Neural cell (in vitro differentiated cells): Measurements from ENCODE around the gene NPLOC4.

Experiments
- EP300 ChIP-seq: fragments of 450-650 bp; conservative IDR thresholded peaks from 2 replicates; pipeline ENCODE4 v1.6.1; 2014; ENCODE audit warnings: antibody characterized with exemption, mild to moderate bottlenecking, moderate library complexity; ENCODE audit not compliant: poor library complexity, severe bottlenecking
- EZH2 ChIP-seq: fragments of 200-600, 300-800 bp; shearing (Covaris generic), sonication (generic); IDR thresholded peaks from 2 replicates; pipeline ENCODE4 v1.6.1; 2014; ENCODE audit warnings: antibody characterized with exemption, low read length, borderline replicate concordance, mild to moderate bottlenecking; ENCODE audit not compliant: insufficient read depth, poor library complexity, severe bottlenecking
- MXI1 ChIP-seq: fragments of 450-650 bp; conservative IDR thresholded peaks from 2 replicates; pipeline ENCODE4 v1.6.1; 2014; ENCODE audit warnings: antibody characterized with exemption, mild to moderate bottlenecking; ENCODE audit not compliant: poor library complexity, severe bottlenecking
- POLR2AphosphoS5 ChIP-seq: IDR thresholded peaks from 2 replicates; pipeline ENCODE4 v1.6.1; 2012
- RAD21 ChIP-seq: fragments of 450-650 bp; conservative IDR thresholded peaks from 2 replicates; pipeline ENCODE4 v1.6.1; 2014; ENCODE audit warnings: antibody characterized with exemption, mild to moderate bottlenecking, moderate library complexity
- TAF1 ChIP-seq: IDR thresholded peaks from 2 replicates; pipeline ENCODE4 v1.6.1; 2012; ENCODE audit warnings: low read depth
- TF ChIP-seq, protein P1 (sequence below): fragments of 450-650 bp; IDR thresholded peaks from 2 replicates; pipeline ENCODE4 v1.5.1; 2014; ENCODE audit warnings: antibody characterized with exemption, mild to moderate bottlenecking, moderate library complexity; ENCODE audit not compliant: poor library complexity, severe bottlenecking
- TF ChIP-seq, protein P2 (sequence below): IDR thresholded peaks from 2 replicates; pipeline ENCODE4 v1.6.1; 2012; ENCODE audit warnings: borderline replicate concordance

DNA sequence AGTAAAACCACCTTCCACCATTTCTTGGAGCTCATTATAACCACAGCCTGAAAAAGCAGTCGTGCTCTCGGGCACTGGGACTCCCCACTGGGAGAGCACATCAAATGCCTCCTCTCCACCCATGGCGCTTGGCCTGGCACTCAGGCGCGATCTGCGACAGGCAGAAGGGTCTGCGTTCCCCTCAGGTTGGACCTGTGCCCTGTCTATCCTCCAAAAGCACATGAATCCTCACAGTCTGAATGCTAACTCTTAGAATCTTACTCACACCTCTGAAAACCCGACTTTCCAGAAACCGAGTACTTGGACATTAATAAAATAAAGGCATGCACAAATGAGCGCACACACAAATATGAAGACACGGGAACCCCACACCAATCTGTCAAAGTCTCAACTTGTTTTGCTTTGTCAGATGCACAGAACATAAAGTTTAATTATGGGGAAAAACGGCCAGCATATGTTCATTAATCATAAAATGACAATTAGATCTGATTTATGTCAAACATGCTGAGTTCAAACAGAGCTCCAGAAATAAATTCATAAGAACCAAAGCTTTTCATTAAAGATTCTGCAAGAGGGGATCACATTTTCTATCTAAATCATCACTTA is 64.2 kb downstream of the NPLOC4 start:
- TF ChIP-seq, protein P1, sequence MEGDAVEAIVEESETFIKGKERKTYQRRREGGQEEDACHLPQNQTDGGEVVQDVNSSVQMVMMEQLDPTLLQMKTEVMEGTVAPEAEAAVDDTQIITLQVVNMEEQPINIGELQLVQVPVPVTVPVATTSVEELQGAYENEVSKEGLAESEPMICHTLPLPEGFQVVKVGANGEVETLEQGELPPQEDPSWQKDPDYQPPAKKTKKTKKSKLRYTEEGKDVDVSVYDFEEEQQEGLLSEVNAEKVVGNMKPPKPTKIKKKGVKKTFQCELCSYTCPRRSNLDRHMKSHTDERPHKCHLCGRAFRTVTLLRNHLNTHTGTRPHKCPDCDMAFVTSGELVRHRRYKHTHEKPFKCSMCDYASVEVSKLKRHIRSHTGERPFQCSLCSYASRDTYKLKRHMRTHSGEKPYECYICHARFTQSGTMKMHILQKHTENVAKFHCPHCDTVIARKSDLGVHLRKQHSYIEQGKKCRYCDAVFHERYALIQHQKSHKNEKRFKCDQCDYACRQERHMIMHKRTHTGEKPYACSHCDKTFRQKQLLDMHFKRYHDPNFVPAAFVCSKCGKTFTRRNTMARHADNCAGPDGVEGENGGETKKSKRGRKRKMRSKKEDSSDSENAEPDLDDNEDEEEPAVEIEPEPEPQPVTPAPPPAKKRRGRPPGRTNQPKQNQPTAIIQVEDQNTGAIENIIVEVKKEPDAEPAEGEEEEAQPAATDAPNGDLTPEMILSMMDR, result no peak
- TF ChIP-seq POLR2AphosphoS5 (no peak), EZH2 (no peak), TAF1 (no peak), MXI1 (no peak), EP300 (no peak), RAD21 (no peak)
- TF ChIP-seq, protein P2, sequence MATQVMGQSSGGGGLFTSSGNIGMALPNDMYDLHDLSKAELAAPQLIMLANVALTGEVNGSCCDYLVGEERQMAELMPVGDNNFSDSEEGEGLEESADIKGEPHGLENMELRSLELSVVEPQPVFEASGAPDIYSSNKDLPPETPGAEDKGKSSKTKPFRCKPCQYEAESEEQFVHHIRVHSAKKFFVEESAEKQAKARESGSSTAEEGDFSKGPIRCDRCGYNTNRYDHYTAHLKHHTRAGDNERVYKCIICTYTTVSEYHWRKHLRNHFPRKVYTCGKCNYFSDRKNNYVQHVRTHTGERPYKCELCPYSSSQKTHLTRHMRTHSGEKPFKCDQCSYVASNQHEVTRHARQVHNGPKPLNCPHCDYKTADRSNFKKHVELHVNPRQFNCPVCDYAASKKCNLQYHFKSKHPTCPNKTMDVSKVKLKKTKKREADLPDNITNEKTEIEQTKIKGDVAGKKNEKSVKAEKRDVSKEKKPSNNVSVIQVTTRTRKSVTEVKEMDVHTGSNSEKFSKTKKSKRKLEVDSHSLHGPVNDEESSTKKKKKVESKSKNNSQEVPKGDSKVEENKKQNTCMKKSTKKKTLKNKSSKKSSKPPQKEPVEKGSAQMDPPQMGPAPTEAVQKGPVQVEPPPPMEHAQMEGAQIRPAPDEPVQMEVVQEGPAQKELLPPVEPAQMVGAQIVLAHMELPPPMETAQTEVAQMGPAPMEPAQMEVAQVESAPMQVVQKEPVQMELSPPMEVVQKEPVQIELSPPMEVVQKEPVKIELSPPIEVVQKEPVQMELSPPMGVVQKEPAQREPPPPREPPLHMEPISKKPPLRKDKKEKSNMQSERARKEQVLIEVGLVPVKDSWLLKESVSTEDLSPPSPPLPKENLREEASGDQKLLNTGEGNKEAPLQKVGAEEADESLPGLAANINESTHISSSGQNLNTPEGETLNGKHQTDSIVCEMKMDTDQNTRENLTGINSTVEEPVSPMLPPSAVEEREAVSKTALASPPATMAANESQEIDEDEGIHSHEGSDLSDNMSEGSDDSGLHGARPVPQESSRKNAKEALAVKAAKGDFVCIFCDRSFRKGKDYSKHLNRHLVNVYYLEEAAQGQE, result no peak
